GM10266 (cell line): Measurements from ENCODE around the gene AIG1.

Experiments
- DNase-seq: peaks from one replicate; pipeline ENCODE4 v3.0.0; 2012; ENCODE audit errors: extremely low spot score
- TF ChIP-seq, protein P1 (sequence below): IDR thresholded peaks from 2 replicates; pipeline ENCODE4 v1.5.1; 2012; ENCODE audit warnings: mild to moderate bottlenecking, low read depth; ENCODE audit not compliant: control insufficient read depth, insufficient read depth; ENCODE audit errors: missing control alignments

Gene AIG1

DNA sequence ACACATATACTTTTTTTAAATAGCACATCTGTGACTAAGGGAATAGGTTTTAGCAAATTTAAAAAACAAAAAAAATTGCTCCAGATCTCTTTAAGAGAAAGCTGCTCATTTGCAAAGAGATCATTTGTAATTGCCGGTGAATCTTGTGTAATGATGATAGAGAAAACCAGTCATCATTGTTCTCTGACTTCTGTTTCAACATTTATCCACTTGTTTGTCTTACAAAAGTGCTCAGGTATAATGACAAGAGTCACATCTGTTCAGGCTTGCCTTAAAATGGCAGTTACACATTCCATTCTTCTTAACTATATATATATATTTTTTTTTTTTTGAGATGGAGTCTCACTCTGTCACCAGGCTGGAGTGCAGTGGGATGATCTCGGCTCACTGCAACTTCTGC is 165.2 kb downstream of the AIG1 start:
- no peak for DNase-seq
- TF ChIP-seq, protein P1, sequence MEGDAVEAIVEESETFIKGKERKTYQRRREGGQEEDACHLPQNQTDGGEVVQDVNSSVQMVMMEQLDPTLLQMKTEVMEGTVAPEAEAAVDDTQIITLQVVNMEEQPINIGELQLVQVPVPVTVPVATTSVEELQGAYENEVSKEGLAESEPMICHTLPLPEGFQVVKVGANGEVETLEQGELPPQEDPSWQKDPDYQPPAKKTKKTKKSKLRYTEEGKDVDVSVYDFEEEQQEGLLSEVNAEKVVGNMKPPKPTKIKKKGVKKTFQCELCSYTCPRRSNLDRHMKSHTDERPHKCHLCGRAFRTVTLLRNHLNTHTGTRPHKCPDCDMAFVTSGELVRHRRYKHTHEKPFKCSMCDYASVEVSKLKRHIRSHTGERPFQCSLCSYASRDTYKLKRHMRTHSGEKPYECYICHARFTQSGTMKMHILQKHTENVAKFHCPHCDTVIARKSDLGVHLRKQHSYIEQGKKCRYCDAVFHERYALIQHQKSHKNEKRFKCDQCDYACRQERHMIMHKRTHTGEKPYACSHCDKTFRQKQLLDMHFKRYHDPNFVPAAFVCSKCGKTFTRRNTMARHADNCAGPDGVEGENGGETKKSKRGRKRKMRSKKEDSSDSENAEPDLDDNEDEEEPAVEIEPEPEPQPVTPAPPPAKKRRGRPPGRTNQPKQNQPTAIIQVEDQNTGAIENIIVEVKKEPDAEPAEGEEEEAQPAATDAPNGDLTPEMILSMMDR: no peak

DNA sequence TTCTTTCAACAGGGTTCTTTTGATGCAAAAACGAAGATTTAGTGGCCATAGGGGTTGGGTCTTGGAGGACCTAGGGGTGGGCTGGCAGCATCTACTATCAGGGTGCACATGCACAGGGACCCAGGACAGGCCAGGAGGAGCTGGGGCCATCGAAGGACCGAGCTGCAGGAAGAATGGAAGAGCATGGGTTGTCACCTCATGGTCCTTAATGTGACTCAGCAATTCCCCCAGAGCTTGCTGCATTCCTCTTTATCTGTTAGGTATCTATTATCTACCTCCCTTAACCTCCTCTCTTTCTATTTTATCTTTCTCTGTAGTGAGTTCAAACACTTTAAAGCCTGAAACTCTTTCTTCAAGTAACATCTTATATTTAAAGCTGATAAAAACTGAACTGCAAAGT is 167.0 kb downstream of the AIG1 start:
- TF ChIP-seq, protein P1: no peak
- DNase-seq: no peak

DNA sequence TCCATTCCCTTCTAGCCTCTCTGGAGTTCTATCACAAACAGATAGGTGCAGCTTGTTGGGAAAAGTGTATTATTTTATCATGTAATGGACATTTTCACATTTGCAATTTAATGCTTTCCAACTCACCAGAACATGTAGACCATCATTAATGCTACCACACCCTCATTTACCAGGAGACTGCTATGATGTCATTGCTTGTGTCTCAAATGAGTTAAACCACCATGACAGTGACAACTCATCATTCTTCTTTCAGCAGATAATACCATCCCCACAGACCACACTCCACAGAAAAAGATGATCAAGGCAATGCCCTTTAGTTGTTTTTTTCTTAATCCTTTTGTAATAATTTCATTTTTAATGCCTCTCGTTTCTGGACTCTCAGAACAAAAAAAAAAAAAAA is 168.7 kb downstream of the AIG1 start:
- TF ChIP-seq, protein P1: no peak
- DNase-seq: no peak

DNA sequence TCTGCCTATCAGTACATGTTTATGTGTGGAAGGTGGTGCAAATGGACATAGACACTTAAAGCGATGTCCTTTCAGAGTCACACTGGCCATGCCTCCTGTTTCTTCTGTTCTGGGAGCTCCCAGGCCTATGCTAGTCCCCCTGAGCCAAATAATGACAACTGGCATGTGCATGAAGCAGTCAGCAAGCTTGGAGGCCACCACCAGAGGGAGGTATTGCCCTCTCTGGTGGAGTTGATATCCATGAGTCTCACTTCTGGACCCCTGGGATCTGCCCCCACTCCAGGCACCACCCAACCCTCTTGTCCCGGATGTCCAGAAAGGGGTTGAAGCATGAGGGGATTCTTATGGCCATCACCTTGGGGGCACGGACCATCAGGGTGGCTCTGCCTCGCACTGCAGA is 172.2 kb downstream of the AIG1 start:
- DNase-seq: peak; percentile 46
- TF ChIP-seq, protein P1: peak; percentile 57

DNA sequence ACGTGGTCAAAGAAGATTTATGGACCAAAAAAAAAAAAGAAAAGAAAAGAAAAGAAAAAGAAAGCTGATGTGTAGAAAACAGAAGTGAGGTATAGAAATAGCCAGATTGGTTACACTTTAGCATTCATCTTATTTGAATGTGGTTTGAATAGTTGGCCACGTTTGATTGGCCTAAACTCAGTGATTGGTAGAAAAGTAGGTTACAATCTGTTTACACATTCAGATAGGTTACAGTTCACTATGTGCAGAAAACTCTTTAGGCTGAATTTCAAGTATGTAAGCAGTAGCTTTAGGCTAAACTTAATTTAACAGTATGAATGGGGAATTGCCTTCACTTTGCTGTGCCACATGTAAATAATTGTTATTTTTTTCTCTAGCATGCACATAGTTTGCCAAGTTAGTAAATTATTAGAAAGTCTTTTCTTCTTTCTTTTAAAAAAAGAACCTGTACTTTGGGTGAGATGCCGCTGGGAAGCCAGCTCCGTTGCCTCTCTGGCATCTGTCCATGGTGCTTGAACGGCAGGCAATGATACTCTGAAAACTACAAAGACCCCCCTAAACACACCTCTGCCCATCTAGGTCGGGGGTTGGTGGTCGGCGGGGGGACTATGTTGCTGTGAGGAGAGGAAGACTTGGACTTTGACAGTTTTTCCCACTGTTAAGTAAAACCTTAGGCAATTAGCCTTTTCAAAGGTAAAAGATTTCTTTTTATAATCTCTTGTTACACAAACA is 173.0 kb downstream of the AIG1 start:
- TF ChIP-seq, protein P1: no peak
- DNase-seq: no peak

DNA sequence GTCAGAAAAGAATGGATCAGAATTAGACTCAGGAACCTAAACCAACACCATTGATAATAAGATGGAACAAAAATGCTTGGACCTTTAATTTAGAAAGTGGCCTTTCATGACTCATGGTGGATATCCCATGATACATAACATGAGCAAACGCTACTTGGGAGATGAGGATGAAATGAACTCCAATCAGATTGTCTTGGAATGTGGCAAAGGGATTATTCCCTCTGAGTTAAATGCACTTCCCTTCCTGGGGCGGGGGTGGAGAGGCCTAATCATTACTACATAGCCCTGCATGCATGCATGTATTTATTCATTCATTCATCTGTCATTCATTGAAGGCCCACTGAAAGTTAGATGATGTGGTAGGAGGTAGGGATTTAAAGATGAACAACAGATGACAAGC is 174.0 kb downstream of the AIG1 start:
- TF ChIP-seq, protein P1: no peak
- no peak for DNase-seq

DNA sequence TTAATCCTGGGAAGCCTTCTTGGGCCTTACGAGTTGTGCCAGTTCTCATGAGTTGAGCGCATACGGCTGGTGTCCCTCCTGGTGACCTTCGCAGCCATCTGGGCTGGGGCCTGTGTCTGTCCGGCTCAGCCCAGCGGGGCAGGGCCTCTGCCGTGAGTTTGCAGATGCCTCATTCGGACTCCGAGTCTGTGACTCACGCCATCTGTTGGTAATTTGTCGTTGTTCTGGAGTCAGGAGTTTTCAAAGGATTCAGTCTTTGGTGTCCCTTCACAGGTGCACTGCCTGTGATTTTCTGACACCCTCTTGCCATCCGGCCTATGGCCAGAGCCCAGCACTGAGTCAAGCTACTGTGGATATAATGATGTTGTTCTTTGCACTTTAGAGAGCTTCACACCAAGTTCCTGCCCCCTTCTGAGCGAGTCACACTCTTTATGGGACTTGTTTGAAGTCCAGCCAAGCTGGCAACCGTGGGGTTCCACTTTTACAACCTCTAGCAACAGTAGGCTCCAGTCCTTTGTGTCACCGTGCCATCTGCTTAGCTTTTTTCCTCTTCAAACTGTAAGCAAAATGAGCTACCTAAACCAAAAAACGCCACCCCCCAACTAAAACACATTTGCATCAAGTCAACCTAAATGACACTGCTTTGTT is 175.6 kb downstream of the AIG1 start:
- TF ChIP-seq, protein P1: no peak
- no peak for DNase-seq
